Mesenchymal stem cell (in vitro differentiated cells and primary cell): ENCODE data around the gene CCNL1.

Experiments
- DNase-seq: peaks from one replicate; pipeline ENCODE4 v3.0.0-alpha.2; 2013
- H2AFZ ChIP-seq: one replicate; pipeline ENCODE4 v1.6.1; 2013; ENCODE audit warnings: low read depth, mild to moderate bottlenecking, control low read depth, inconsistent platforms, low read length, moderate library complexity
- H2AK5ac ChIP-seq: 2 replicates; pipeline ENCODE4 v1.6.1; 2013; ENCODE audit warnings: low read length, moderate library complexity, mild to moderate bottlenecking, inconsistent platforms; ENCODE audit not compliant: severe bottlenecking
- H2BK120ac ChIP-seq: one replicate; pipeline ENCODE4 v1.6.1; 2013; ENCODE audit warnings: low read depth, mild to moderate bottlenecking, inconsistent platforms, low read length, moderate library complexity
- H2BK12ac ChIP-seq, 2 experiments: one replicate each; pipeline ENCODE4 v1.6.1; 2013; ENCODE audit warnings: inconsistent platforms in 2 of 2, low read length in 2 of 2, mild to moderate bottlenecking in 2 of 2, moderate library complexity in 2 of 2, control low read depth in 1 of 2
- H2BK15ac ChIP-seq: one replicate; pipeline ENCODE4 v1.6.1; 2013; ENCODE audit warnings: mild to moderate bottlenecking, low read depth, inconsistent platforms; ENCODE audit not compliant: poor library complexity, severe bottlenecking
- H2BK5ac ChIP-seq: 2 replicates; pipeline ENCODE4 v1.6.1; 2013; ENCODE audit warnings: low read depth, mild to moderate bottlenecking, low read length, control low read depth, inconsistent platforms; ENCODE audit not compliant: poor library complexity, severe bottlenecking
- H3K14ac ChIP-seq, 2 experiments: one replicate each; pipeline ENCODE4 v1.6.1; 2013; ENCODE audit warnings: inconsistent platforms in 2 of 2, low read length in 2 of 2, control low read depth in 1 of 2, mild to moderate bottlenecking in 1 of 2, moderate library complexity in 1 of 2
- H3K18ac ChIP-seq, 2 experiments: one replicate each; pipeline ENCODE4 v1.6.1; 2013; ENCODE audit warnings: inconsistent platforms in 2 of 2, low read length in 2 of 2, control low read depth in 1 of 2, low read depth in 1 of 2, mild to moderate bottlenecking in 1 of 2
- H3K23ac ChIP-seq, 2 experiments: one replicate each; pipeline ENCODE4 v1.6.1; 2013; ENCODE audit warnings: inconsistent platforms in 2 of 2, low read length in 2 of 2, mild to moderate bottlenecking in 2 of 2, moderate library complexity in 2 of 2, control low read depth in 1 of 2
- H3K27ac ChIP-seq: 2 replicates; pipeline ENCODE4 v1.5.1; 2013; ENCODE audit warnings: mild to moderate bottlenecking, moderate library complexity, low read length, control low read depth, inconsistent platforms; ENCODE audit not compliant: poor library complexity, severe bottlenecking
- H3K27me3 ChIP-seq, 2 experiments: 2 replicates each; pipeline versions ENCODE4 v1.6.1 to v1.7.0; 2013; ENCODE audit warnings: low read length in 2 of 2, mild to moderate bottlenecking in 2 of 2, moderate library complexity in 2 of 2, control low read depth in 1 of 2, inconsistent platforms in 1 of 2; ENCODE audit not compliant: control insufficient read depth in 1 of 2, insufficient read depth in 1 of 2
- H3K36me3 ChIP-seq, 2 experiments: 2 replicates each; pipeline versions ENCODE4 v1.6.1 to v1.7.0; 2013; ENCODE audit warnings: low read length in 2 of 2, control low read depth in 1 of 2, inconsistent platforms in 1 of 2, low read depth in 1 of 2, mild to moderate bottlenecking in 1 of 2; ENCODE audit not compliant: insufficient read depth in 2 of 2, control insufficient read depth in 1 of 2
- H3K4ac ChIP-seq, 2 experiments: one replicate each; pipeline ENCODE4 v1.6.1; 2013; ENCODE audit warnings: inconsistent platforms in 2 of 2, low read length in 2 of 2, mild to moderate bottlenecking in 2 of 2, moderate library complexity in 2 of 2, control low read depth in 1 of 2, low read depth in 1 of 2
- H3K4me1 ChIP-seq: 2 replicates; pipeline ENCODE4 v1.6.1; 2013; ENCODE audit warnings: low read depth, low read length, control low read depth; ENCODE audit not compliant: control insufficient read depth, insufficient read depth
- H3K4me2 ChIP-seq: 2 replicates; pipeline ENCODE4 v1.6.1; 2013; ENCODE audit warnings: low read length, mild to moderate bottlenecking, inconsistent platforms; ENCODE audit not compliant: poor library complexity, severe bottlenecking
- H3K4me3 ChIP-seq, 2 experiments: 2 replicates each; pipeline versions ENCODE4 v1.5.1 to v1.7.0; 2013; ENCODE audit warnings: low read length in 2 of 2, mild to moderate bottlenecking in 2 of 2, control low read depth in 1 of 2, low read depth in 1 of 2; ENCODE audit not compliant: insufficient read depth in 1 of 2
- H3K79me1 ChIP-seq: replicated peaks from 2 replicates; pipeline ENCODE4 v1.6.1; 2013; ENCODE audit warnings: mild to moderate bottlenecking, control low read depth, low read length, inconsistent platforms; ENCODE audit not compliant: poor library complexity, severe bottlenecking
- H3K9ac ChIP-seq: 2 replicates; pipeline ENCODE4 v1.7.0; 2013; ENCODE audit warnings: mild to moderate bottlenecking, low read length, moderate library complexity
- H3K9me3 ChIP-seq: 2 replicates; pipeline ENCODE4 v1.7.0; 2013; ENCODE audit warnings: mild to moderate bottlenecking, low read length; ENCODE audit not compliant: control insufficient read depth
- H4K8ac ChIP-seq: one replicate; pipeline ENCODE4 v1.6.1; 2013; ENCODE audit warnings: inconsistent platforms, mild to moderate bottlenecking, low read length, moderate library complexity
- H4K91ac ChIP-seq: one replicate; pipeline ENCODE4 v1.6.1; 2013; ENCODE audit warnings: mild to moderate bottlenecking, low read length, inconsistent platforms
- WGBS: methylation state at CpG from one replicate; pipeline ENCODE4 v1.1.7; 2013; ENCODE audit warnings: mixed read lengths; 5-methylcytosine and 5-hydroxymethylcytosine counted together

CCNL1 gene

GRCh38 chr3:157109267-157110141, 50.4 kb downstream of the CCNL1 start:
- no peak overlapping the region for H2BK5ac ChIP-seq
- H3K4me1 ChIP-seq: peaks cover 8% of the 10 kb centered on the region
- peak overlapping the region; percentile 37 for H2BK15ac ChIP-seq
- H3K9me3 ChIP-seq: no peaks in the 10 kb centered on the region
- H3K27ac ChIP-seq: no peak overlapping the region
- no peak overlapping the region for H3K4me3 ChIP-seq
- no peak overlapping the region for H3K23ac ChIP-seq
- peak overlapping the region in 1 of 2 experiments; percentile 28 for H3K18ac ChIP-seq
- H3K27me3 ChIP-seq: no peaks in the 10 kb centered on the region
- no peak overlapping the region for H3K4ac ChIP-seq
- peak overlapping the region; percentile 25 for H4K8ac ChIP-seq
- no peak overlapping the region for H3K4me2 ChIP-seq
- no peak overlapping the region for H4K91ac ChIP-seq
- H3K9ac ChIP-seq: no peak overlapping the region
- no peak overlapping the region for H2BK120ac ChIP-seq
- H2BK12ac ChIP-seq: peak overlapping the region; percentile 6 to 38
- DNase-seq: no peak
- H3K36me3 ChIP-seq: no peaks in the 10 kb centered on the region
- H3K79me1 ChIP-seq: no peaks in the 10 kb centered on the region
- peak overlapping the region in 1 of 2 experiments; percentile 26 for H3K14ac ChIP-seq
- no peak overlapping the region for H2AK5ac ChIP-seq
- H2AFZ ChIP-seq: no peak overlapping the region
- WGBS: 59% methylated on average over 7 of the region's 7 CpGs

GRCh38 chr3:157107644-157108133, 52.3 kb downstream of the CCNL1 start:
- Histone ChIP-seq H2BK12ac (no peak overlapping the region), H2AFZ (no peak overlapping the region), H3K18ac (no peak overlapping the region), H2BK120ac (no peak overlapping the region), H4K91ac (no peak overlapping the region), H2BK5ac (no peak overlapping the region), H2AK5ac (no peak overlapping the region), H3K9me3 (no peaks in the 10 kb centered on the region), H3K27me3 (no peaks in the 10 kb centered on the region), H3K9ac (no peak overlapping the region), H3K27ac (no peak overlapping the region), H3K4me3 (no peak overlapping the region), H3K36me3 (no peaks in the 10 kb centered on the region), H3K4me2 (no peak overlapping the region), H3K23ac (no peak overlapping the region), H3K4me1 (peaks cover 8% of the 10 kb centered on the region), H3K14ac (no peak overlapping the region), H3K4ac (peak overlapping the region in 1 of 2 experiments; percentile 53), H4K8ac (no peak overlapping the region), H3K79me1 (no peaks in the 10 kb centered on the region), H2BK15ac (no peak overlapping the region)
- WGBS: 36% methylated on average over 5 of the region's 5 CpGs
- no peak for DNase-seq

GRCh38 chr3:157107037-157107436, 52.9 kb downstream of the CCNL1 start:
- H2BK15ac ChIP-seq: peak overlapping the region; percentile 36
- no peak overlapping the region for H3K23ac ChIP-seq
- WGBS: no CpG with 5 or more reads among the region's 2 CpGs
- no peak overlapping the region for H3K9ac ChIP-seq
- H3K36me3 ChIP-seq: no peaks in the 10 kb centered on the region
- H3K4me2 ChIP-seq: no peak overlapping the region
- no peak overlapping the region for H2BK120ac ChIP-seq
- H4K8ac ChIP-seq: peak overlapping the region; percentile 63
- no peak overlapping the region for H2BK12ac ChIP-seq
- H3K4ac ChIP-seq: no peak overlapping the region
- no peak overlapping the region for H2AK5ac ChIP-seq
- no peak overlapping the region for H3K27ac ChIP-seq
- DNase-seq: no peak
- no peaks in the 10 kb centered on the region for H3K9me3 ChIP-seq
- H3K79me1 ChIP-seq: no peaks in the 10 kb centered on the region
- H3K27me3 ChIP-seq: no peaks in the 10 kb centered on the region
- H3K4me1 ChIP-seq: peaks cover 8% of the 10 kb centered on the region
- no peak overlapping the region for H3K18ac ChIP-seq
- H3K14ac ChIP-seq: no peak overlapping the region
- no peak overlapping the region for H2AFZ ChIP-seq
- no peak overlapping the region for H3K4me3 ChIP-seq
- no peak overlapping the region for H2BK5ac ChIP-seq
- H4K91ac ChIP-seq: no peak overlapping the region

GRCh38 chr3:157104928-157105652, 54.9 kb downstream of the CCNL1 start:
- Histone ChIP-seq H2AFZ (no peak overlapping the region), H2BK15ac (no peak overlapping the region), H2BK5ac (no peak overlapping the region), H3K9ac (no peak overlapping the region), H3K23ac (no peak overlapping the region), H4K8ac (no peak overlapping the region), H2BK120ac (no peak overlapping the region), H3K4ac (no peak overlapping the region), H3K4me1 (peaks cover 4% of the 10 kb centered on the region), H3K27me3 (no peaks in the 10 kb centered on the region), H2BK12ac (peak overlapping the region in 1 of 2 experiments; percentile 15), H3K18ac (no peak overlapping the region), H3K27ac (no peak overlapping the region), H3K36me3 (no peaks in the 10 kb centered on the region), H3K14ac (no peak overlapping the region), H2AK5ac (no peak overlapping the region), H4K91ac (no peak overlapping the region), H3K4me2 (no peak overlapping the region), H3K4me3 (no peak overlapping the region), H3K9me3 (no peaks in the 10 kb centered on the region), H3K79me1 (no peaks in the 10 kb centered on the region)
- 51% methylated on average over 6 of the region's 7 CpGs for WGBS
- DNase-seq: no peak
